ENCODE results near the gene NMNAT3. TPM values are rescaled to one million over a fixed set of nuclear protein-coding genes. Genes with fewer than 3 reads are reported as not detected.

Gene NMNAT3
- polyA plus RNA-seq, 1 donor (not counting 4 experiments of a cell fraction or from before 2014, with no cell fraction given), result 1.6 TPM

DNA sequence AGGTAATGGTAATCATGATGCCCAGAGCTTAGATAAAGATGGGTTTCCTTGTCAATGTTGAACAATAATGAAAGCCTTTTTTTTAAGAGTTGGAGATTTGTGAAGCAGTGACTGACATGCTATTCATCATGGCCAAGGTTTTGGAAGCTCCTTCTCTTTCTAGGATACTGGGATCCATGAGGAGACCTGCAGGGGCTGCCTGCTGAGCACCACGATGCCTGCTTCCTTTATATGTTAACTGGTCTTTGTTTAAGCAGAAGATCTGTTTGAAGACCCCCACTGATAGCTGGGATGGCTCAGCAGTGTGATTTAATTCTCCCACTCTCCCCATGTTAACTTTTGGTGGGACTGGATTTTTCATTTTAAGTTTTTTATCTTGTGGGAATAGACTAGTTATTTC lies 154.1 kb downstream of the NMNAT3 start:
- H3K9ac ChIP-seq (ENCODE audit: control insufficient read depth, extremely low read depth, insufficient read depth, low read length), result no peak overlapping the region
- no peaks in the 10 kb centered on the region for H3K9me1 ChIP-seq (ENCODE audit: control insufficient read depth, extremely low read depth, insufficient read depth, low read length)
- dilution Hi-C loops (cut with MboI; ENCODE audit: extremely low pct_ligation_motif_present, low sequenced_read_pairs), result no loop called here
- DNase-seq (ENCODE audit: low read depth, low spot score) (no peak), FAIRE-seq (no peak)
- no peaks in the 10 kb centered on the region for H3K27me3 ChIP-seq (ENCODE audit: control insufficient read depth, extremely low read depth, insufficient read depth, low read length)
- no peaks in the 10 kb centered on the region for H3K79me2 ChIP-seq (ENCODE audit: control insufficient read depth, insufficient read depth, low read length)
- TF ChIP-seq, protein P1, sequence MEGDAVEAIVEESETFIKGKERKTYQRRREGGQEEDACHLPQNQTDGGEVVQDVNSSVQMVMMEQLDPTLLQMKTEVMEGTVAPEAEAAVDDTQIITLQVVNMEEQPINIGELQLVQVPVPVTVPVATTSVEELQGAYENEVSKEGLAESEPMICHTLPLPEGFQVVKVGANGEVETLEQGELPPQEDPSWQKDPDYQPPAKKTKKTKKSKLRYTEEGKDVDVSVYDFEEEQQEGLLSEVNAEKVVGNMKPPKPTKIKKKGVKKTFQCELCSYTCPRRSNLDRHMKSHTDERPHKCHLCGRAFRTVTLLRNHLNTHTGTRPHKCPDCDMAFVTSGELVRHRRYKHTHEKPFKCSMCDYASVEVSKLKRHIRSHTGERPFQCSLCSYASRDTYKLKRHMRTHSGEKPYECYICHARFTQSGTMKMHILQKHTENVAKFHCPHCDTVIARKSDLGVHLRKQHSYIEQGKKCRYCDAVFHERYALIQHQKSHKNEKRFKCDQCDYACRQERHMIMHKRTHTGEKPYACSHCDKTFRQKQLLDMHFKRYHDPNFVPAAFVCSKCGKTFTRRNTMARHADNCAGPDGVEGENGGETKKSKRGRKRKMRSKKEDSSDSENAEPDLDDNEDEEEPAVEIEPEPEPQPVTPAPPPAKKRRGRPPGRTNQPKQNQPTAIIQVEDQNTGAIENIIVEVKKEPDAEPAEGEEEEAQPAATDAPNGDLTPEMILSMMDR (optimal IDR thresholded peaks at IDR 0.05 in 1 of 3, IDR thresholded peaks at IDR 0.05 in 1 of 3, conservative IDR thresholded peaks at IDR 0.05 in 1 of 3; ENCODE audit: extremely low read depth in 1 of 3, insufficient read depth in 2 of 3, low read length in 3 of 3), result no peak
- TF ChIP-seq EZH2 (IDR thresholded peaks at IDR 0.05; ENCODE audit: low read length), result no peak
- H3K4me3 ChIP-seq (ENCODE audit: control insufficient read depth in 2 of 3, extremely low read depth in 1 of 3, insufficient read depth in 2 of 3, low read depth in 1 of 3, low read length in 3 of 3), result no peak overlapping the region
- H3K4me1 ChIP-seq (ENCODE audit: control insufficient read depth, extremely low read depth, insufficient read depth, low read length), result no peaks in the 10 kb centered on the region
- H2AFZ ChIP-seq (ENCODE audit: control insufficient read depth, low read length), result no peak overlapping the region
- H3K27ac ChIP-seq (ENCODE audit: control insufficient read depth, insufficient read depth, low read length), result no peak overlapping the region
- H3K9me3 ChIP-seq (ENCODE audit: control insufficient read depth, low read depth, low read length), result no peaks in the 10 kb centered on the region
- H3K4me2 ChIP-seq (ENCODE audit: control insufficient read depth, extremely low read depth, insufficient read depth, low read depth, low read length), result no peak overlapping the region
- no peaks in the 10 kb centered on the region for H3K36me3 ChIP-seq (ENCODE audit: control insufficient read depth in 2 of 2, extremely low read depth in 1 of 2, insufficient read depth in 2 of 2, low read length in 2 of 2)
- no peaks in the 10 kb centered on the region for H4K20me1 ChIP-seq (ENCODE audit: control insufficient read depth, extremely low read depth, insufficient read depth, low read length)

DNA sequence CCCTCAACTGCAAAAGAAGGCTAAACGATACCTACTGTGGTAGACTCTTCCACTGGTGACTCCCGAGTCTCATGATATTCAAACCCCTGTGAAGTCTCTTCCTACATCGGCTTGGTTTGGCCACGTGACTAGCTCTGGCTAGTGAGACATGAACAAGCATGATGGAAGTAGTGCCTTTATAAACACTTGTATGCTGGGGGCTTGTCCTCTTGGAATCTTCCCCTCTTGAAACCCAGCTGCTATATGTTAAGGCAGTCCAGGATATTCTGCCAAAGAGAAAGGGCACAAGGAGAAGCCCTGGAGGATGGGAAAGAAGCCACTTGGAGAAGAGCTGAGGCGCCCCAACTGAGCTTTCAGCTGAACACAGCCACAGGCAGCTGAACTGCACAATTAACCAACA lies 154.6 kb downstream of the NMNAT3 start:
- H3K79me2 ChIP-seq (ENCODE audit: control insufficient read depth, insufficient read depth, low read length), result no peaks in the 10 kb centered on the region
- no peak for DNase-seq (ENCODE audit: low read depth, low spot score)
- no peaks in the 10 kb centered on the region for H3K9me3 ChIP-seq (ENCODE audit: control insufficient read depth, low read depth, low read length)
- no peak for FAIRE-seq
- no peaks in the 10 kb centered on the region for H4K20me1 ChIP-seq (ENCODE audit: control insufficient read depth, extremely low read depth, insufficient read depth, low read length)
- H3K4me3 ChIP-seq (ENCODE audit: control insufficient read depth in 2 of 3, extremely low read depth in 1 of 3, insufficient read depth in 2 of 3, low read depth in 1 of 3, low read length in 3 of 3), result no peak overlapping the region
- dilution Hi-C loops (cut with MboI; ENCODE audit: extremely low pct_ligation_motif_present, low sequenced_read_pairs), result no loop called here
- no peaks in the 10 kb centered on the region for H3K27me3 ChIP-seq (ENCODE audit: control insufficient read depth, extremely low read depth, insufficient read depth, low read length)
- H2AFZ ChIP-seq (ENCODE audit: control insufficient read depth, low read length), result no peak overlapping the region
- no peak overlapping the region for H3K27ac ChIP-seq (ENCODE audit: control insufficient read depth, insufficient read depth, low read length)
- H3K9me1 ChIP-seq (ENCODE audit: control insufficient read depth, extremely low read depth, insufficient read depth, low read length), result no peaks in the 10 kb centered on the region
- H3K36me3 ChIP-seq (ENCODE audit: control insufficient read depth in 2 of 2, extremely low read depth in 1 of 2, insufficient read depth in 2 of 2, low read length in 2 of 2), result no peaks in the 10 kb centered on the region
- H3K4me1 ChIP-seq (ENCODE audit: control insufficient read depth, extremely low read depth, insufficient read depth, low read length), result no peaks in the 10 kb centered on the region
- H3K9ac ChIP-seq (ENCODE audit: control insufficient read depth, extremely low read depth, insufficient read depth, low read length), result no peak overlapping the region
- TF ChIP-seq EZH2 (IDR thresholded peaks at IDR 0.05; ENCODE audit: low read length), result no peak
- TF ChIP-seq, protein P1 (optimal IDR thresholded peaks at IDR 0.05 in 1 of 3, IDR thresholded peaks at IDR 0.05 in 1 of 3, conservative IDR thresholded peaks at IDR 0.05 in 1 of 3; ENCODE audit: extremely low read depth in 1 of 3, insufficient read depth in 2 of 3, low read length in 3 of 3), result no peak
- no peak overlapping the region for H3K4me2 ChIP-seq (ENCODE audit: control insufficient read depth, extremely low read depth, insufficient read depth, low read depth, low read length)

All from keratinocyte (primary cell).